IMR-90 (cell line): ENCODE data around the gene ZNF644.

Experiments used
- BHLHE40 ChIP-seq: fragments of 150-350 bp; IDR thresholded peaks from 2 replicates; pipeline ENCODE4 v1.6.1; 2016; ENCODE audit warnings: mild to moderate bottlenecking, low read depth, low read length
- CEBPB ChIP-seq: IDR thresholded peaks from 2 replicates; pipeline ENCODE4 v1.6.1; 2012; ENCODE audit warnings: low read depth, low read length, improper control_type of control experiment
- CTCF ChIP-seq: conservative IDR thresholded peaks from 2 replicates; pipeline ENCODE4 v1.5.1; 2012; ENCODE audit warnings: mild to moderate bottlenecking, low read depth, low read length, improper control_type of control experiment
- ELK1 ChIP-seq: fragments of 150-350 bp; IDR thresholded peaks from 2 replicates; pipeline ENCODE4 v1.6.1; 2016; ENCODE audit warnings: low read depth, mild to moderate bottlenecking, low read length, moderate library complexity, borderline replicate concordance
- MXI1 ChIP-seq: IDR thresholded peaks from 2 replicates; pipeline ENCODE4 v1.6.1; 2012; ENCODE audit warnings: low read depth, mild to moderate bottlenecking, low read length, moderate library complexity, borderline replicate concordance
- NFE2L2 ChIP-seq: fragments of 150-350 bp; IDR thresholded peaks from 2 replicates; pipeline ENCODE4 v1.6.1; 2016; ENCODE audit warnings: low read depth, mild to moderate bottlenecking, low read length
- POLR2A ChIP-seq: IDR thresholded peaks from 2 replicates; pipeline ENCODE4 v1.6.1; 2012; ENCODE audit warnings: mild to moderate bottlenecking, low read depth, low read length
- RAD21 ChIP-seq: IDR thresholded peaks from 2 replicates; pipeline ENCODE4 v1.6.1; 2012; ENCODE audit warnings: low read length, improper control_type of control experiment
- RFX5 ChIP-seq: IDR thresholded peaks from 2 replicates; pipeline ENCODE4 v1.8.0; 2012; ENCODE audit warnings: low read depth, mild to moderate bottlenecking, low read length, moderate library complexity
- USF2 ChIP-seq: fragments of 150-350 bp; IDR thresholded peaks from 2 replicates; pipeline ENCODE4 v1.6.1; 2017; ENCODE audit warnings: mild to moderate bottlenecking, antibody characterized with exemption, low read length, low read depth

GRCh38 chr1:91012196-91012595, 9.6 kb downstream of the ZNF644 start:
- TF ChIP-seq CTCF = no peak
- no peak for TF ChIP-seq POLR2A
- no peak for TF ChIP-seq MXI1
- no peak for TF ChIP-seq CEBPB
- no peak for TF ChIP-seq USF2
- no peak for TF ChIP-seq ELK1
- no peak for TF ChIP-seq RAD21
- TF ChIP-seq BHLHE40 = no peak
- no peak for TF ChIP-seq RFX5
- TF ChIP-seq NFE2L2 = no peak
